Fibroblast of skin of right quadriceps (primary cell): ENCODE results near the gene TRERF1.
"Not testable (repeated sequence)": the region's sequence is repeated elsewhere in the genome, so short reads cannot be mapped to it uniquely, and the experiment has no call there.

Experiments used
- DNase-seq: peaks from one replicate; pipeline ENCODE4 v3.0.0-alpha.2; 2013

TRERF1 gene

DNA sequence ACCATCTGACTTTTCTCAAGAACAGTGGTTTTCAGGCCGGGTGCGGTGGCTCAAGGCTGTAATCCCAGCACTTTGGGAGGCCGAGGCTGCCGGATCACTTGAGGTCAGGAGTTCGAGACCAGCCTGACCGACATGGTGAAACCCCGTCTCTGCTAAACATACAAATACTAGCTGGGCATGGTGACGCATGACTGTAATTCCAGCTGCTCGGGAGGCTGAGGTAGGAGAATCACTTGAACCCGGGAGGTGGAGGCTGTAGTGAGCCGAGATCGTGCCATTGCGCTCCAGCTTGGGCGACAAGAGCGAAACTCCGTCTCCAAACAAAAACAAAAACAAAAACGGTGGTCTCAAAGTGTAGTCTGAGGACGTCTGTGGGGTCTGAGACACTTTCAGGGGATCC is 235.2 kb downstream of the TRERF1 start:
- DNase-seq = not testable (repeated sequence)

DNA sequence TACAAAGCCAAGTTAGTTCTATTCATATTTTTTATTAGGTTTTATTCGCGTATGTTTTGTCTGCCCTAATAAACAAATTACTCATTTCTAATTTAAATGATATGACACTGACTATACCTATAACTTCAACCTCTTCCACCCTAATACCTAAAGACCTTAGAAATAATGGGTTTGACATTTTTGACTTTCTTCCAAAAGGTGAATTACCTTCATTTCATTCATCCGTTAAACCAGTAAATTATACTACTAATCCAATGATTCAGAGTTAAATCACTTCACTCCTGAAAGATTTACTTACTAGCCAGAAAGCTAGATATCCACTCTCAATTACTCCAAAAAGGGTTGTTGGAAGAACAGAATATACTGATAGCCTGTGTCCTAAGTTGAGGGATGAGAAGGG is 239.3 kb downstream of the TRERF1 start:
- no peak for DNase-seq

GRCh38 chr6:42211726-42212125 is 240.0 kb downstream of the TRERF1 start:
- DNase-seq = no peak

- no peak for DNase-seq
Measured at GRCh38 chr6:42210551-42210950, 241.2 kb downstream of the TRERF1 start.

GRCh38 chr6:42207559-42207958 is 244.2 kb downstream of the TRERF1 start:
- not testable (repeated sequence) for DNase-seq

GRCh38 chr6:42204768-42205282 is 246.9 kb downstream of the TRERF1 start:
- DNase-seq = no peak

- DNase-seq = no peak
Measured at GRCh38 chr6:42203183-42203582, 248.5 kb downstream of the TRERF1 start.

GRCh38 chr6:42202131-42202915 is 249.4 kb downstream of the TRERF1 start:
- not testable (repeated sequence) for DNase-seq

DNA sequence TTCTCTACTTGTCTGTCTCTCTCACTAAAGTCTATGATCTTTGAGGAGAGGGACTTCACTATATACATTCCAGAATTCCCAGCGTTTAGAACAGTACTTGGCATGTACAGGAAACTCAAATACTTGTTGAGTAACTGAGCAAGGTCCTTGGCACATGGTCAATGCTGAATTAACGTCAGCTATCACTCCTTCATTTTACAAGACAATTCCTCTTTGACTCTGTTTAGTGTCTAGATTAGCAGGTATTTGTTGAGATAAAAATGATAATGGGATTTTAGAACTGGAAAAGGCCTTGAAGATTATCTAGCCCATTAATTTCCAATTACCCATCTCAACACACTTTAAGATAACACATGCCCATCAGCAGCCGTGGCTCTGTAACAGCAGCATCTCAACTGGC is 250.3 kb downstream of the TRERF1 start:
- no peak for DNase-seq

GRCh38 chr6:42200035-42200434 is 251.7 kb downstream of the TRERF1 start:
- peak; percentile 92 for DNase-seq

GRCh38 chr6:42199106-42199981 is 252.4 kb downstream of the TRERF1 start:
- DNase-seq = peak; percentile 58

DNA sequence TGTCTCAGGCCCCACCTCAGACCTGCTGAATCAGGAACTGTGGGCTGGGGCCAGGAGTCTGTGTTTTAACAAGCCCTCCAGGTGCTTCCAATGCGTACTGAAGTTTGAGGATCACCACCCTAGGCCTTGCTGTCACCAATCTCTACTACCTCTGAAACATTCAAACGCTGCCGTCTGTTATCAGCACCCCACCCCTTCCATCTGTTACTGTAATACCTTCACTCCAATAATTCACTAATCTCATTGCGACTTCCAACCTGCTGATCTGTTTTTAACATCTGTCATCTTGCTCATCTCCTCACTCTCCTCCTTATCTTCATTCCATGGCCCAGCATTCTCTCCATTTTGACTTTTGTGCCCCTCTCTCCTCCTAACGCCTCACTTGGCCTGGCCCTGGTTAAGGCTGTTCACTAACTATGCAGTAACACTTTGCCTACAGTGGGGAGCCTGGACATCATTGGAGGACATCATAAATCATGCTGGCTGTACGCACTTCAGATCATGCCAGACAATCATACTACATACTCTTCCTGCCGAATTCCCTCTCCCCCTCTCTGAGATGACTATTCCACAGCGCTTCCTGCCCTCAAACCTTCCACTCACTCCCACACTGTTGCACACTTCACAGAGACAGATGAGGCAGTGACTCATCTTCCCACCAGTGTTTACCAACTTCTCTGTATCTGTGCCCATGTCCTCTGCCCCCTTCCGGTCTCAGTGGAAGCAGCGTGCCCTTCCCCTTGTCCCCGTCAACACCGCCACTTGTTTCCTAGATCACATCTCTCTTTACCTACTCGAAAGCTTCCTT is 254.0 kb downstream of the TRERF1 start:
- DNase-seq = peak; percentile 60

DNA sequence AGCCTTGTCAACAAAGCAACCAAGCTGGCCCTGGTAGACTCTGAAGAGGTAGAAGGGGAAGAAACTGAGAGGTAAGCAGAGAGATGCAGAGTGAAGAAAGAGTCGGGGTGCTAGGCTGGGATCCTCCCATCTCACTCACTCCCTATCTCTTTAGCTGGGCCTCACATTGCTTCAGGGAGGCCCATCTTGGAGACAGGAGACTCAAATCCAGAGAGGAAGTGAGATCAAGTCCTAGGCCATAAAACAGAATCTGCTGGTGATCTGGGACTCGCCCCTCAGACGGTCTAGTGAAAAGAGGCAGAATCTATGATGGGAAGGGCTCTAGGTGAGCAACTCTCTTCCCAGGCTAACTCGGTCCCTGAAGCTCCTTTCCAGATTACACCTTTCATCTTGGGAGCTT is 256.3 kb downstream of the TRERF1 start:
- DNase-seq = no peak

DNA sequence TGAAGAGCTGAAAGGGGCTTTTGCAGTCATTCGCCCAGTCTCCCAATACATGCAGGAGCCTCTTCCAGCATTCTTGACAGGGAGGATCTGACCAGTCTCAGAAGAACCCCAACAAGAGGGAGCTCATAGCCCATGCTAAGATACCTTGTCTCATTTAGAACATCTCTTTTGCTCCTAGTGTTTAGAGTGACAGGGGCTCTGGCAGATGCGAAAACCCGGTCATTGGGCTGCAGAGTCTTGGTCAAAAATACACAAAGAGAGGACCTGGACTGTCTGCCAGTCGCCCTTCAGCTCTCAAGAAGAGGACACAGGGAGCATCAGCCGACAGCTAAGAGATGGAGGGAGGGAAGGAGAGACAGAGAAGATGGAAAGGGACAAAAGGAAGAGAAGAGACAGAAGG is 257.7 kb downstream of the TRERF1 start:
- DNase-seq = no peak

- no peak for DNase-seq
Measured at GRCh38 chr6:42193491-42193894, 258.2 kb downstream of the TRERF1 start.

DNA sequence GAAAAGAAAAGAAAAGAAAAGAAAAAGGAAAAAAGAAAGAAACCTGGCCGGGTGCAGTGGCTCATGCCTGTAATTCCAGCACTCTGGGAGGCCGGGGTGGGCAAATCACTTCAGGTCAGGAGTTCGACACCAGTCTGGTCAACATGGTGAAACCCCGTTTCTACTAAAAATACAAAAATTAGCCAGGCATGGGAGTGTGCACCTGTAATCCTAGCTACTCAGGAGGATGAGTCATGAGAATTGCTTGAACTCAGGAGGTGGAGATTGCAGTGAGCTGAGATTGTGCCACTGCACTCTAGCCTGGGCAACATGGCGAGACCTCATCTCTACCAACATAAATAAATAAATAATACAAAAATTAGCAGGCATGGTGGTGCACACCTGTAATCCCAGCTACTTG is 259.3 kb downstream of the TRERF1 start:
- not testable (repeated sequence) for DNase-seq

DNA sequence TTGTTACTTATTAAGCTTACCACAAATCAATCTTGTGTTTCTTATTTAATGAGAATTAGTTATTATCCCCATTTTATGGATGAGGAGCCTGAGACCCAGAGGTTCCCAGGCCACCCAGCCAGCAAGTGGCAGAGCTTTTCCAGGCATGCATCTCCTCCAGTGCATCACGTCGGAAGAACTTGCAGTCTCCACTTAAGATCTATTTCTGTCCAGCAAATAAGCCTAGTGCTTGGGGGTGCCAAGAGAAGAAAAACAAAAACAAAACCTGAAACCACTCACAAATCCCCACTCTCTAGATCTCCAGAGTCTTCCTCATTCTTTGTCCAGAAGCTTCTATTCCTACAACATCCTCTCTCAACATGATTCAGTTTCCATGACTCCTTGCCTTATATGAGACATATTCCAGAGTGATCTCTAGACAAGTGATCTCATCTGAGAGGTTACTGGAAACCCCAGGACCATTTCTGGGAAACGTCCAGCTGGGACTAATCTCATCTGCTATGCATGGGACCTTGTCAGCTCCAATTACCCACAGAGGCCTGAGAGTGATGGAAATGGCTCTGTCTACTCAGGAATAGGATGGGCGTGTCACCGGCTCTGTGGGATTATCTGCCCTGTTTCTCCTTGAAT is 261.1 kb downstream of the TRERF1 start:
- DNase-seq = peak; percentile 85

DNA sequence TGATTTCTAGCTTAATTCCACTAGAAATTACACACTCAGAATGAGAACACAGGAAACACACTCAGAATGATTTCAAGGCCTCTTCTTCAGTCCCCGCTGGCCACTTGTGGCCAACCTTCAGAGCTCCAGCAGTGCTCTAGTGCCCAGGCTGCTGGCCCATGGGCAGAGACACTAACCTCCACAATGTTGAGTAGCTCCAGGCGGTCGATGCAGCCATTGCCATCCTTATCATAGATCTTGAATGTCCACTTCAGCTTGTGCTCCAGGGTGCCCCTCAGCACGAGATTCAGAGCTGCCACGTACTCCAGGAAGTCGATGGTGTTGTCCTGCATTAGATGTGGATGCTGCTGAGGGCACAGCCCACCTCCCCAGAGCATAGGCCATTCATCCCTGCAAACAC is 263.3 kb downstream of the TRERF1 start:
- DNase-seq = no peak

- DNase-seq = no peak
Measured at GRCh38 chr6:42185597-42185996, 266.1 kb downstream of the TRERF1 start.

- DNase-seq = no peak
Measured at GRCh38 chr6:42184475-42184874, 267.3 kb downstream of the TRERF1 start.

DNA sequence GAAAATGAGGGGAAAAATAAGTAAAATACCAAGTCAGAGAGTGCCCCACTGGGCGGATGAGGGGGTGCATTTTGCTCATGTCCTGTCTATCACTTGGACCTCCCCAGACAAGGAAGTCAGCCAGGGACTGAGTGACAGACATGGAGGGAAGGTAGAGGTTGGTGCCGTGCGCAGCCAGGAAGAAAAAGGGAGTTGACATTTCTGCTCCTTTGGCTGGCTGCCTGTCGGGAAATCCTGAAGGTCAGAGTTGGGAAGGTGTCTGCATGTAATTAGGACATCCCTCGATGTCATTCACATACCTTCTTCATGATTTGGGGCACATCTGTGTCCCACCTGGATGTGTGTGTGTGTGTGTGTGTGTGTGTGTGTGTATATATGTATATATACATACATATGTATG is 269.6 kb downstream of the TRERF1 start:
- DNase-seq = no peak

GRCh38 chr6:42179945-42180313 is 271.8 kb downstream of the TRERF1 start:
- DNase-seq = no peak
